C4-2B (cell line): ENCODE measurements around the gene NRG3.

Source experiments
- H3K27ac ChIP-seq: fragments of 450-650 bp; 2 replicates; pipeline ENCODE4 v1.5.1; 2017
- CTCF ChIP-seq: fragments of 450-650 bp; conservative IDR thresholded peaks from 2 replicates; pipeline ENCODE4 v1.5.1; 2017; ENCODE audit warnings: mild to moderate bottlenecking
- ZFX ChIP-seq: fragments of 450-650 bp; IDR thresholded peaks from 2 replicates; pipeline ENCODE4 v1.6.1; 2017

The NRG3 gene

GRCh38 chr10:82505009-82505408 lies 630.0 kb downstream of the NRG3 start:
- no peak overlapping the region for H3K27ac ChIP-seq
- TF ChIP-seq CTCF: no peak
- TF ChIP-seq ZFX: no peak

GRCh38 chr10:82506680-82507376 lies 631.8 kb downstream of the NRG3 start:
- no peak for TF ChIP-seq ZFX
- no peak for TF ChIP-seq CTCF
- no peak overlapping the region for H3K27ac ChIP-seq

GRCh38 chr10:82515256-82515655 lies 640.3 kb downstream of the NRG3 start:
- no peak for TF ChIP-seq CTCF
- no peak for TF ChIP-seq ZFX
- no peak overlapping the region for H3K27ac ChIP-seq

- TF ChIP-seq ZFX: no peak
- no peak for TF ChIP-seq CTCF
- H3K27ac ChIP-seq: no peak overlapping the region
Measured at GRCh38 chr10:82529062-82529461, 654.1 kb downstream of the NRG3 start.

GRCh38 chr10:82535457-82535856 lies 660.5 kb downstream of the NRG3 start:
- H3K27ac ChIP-seq: no peak overlapping the region
- TF ChIP-seq ZFX: no peak
- TF ChIP-seq CTCF: no peak

- no peak for TF ChIP-seq ZFX
- no peak for TF ChIP-seq CTCF
- H3K27ac ChIP-seq: no peak overlapping the region
Measured at GRCh38 chr10:82536668-82537067, 661.7 kb downstream of the NRG3 start.

- no peak for TF ChIP-seq ZFX
- TF ChIP-seq CTCF: no peak
Measured at GRCh38 chr10:82538272-82538671, 663.3 kb downstream of the NRG3 start.

More at GRCh38 chr10:82538272-82538671, 663.3 kb downstream of the NRG3 start:
- no peak overlapping the region for H3K27ac ChIP-seq
